Measurements from ENCODE around the gene SH2D6.

Gene SH2D6

GRCh38 chr2:85421260-85422071, 3.0 kb downstream of the SH2D6 start:
- Histone ChIP-seq H3K9me3 (replicated peaks; ENCODE audit: insufficient read depth, low read length) (no peaks in the 10 kb centered on the region), H3K27ac (ENCODE audit: low read length) (no peak overlapping the region), H3K36me3 (replicated peaks; ENCODE audit: insufficient read depth, low read length) (no peaks in the 10 kb centered on the region), H4K20me1 (ENCODE audit: insufficient read depth, low read length) (no peaks in the 10 kb centered on the region), H3K9ac (ENCODE audit: low read length) (no peak overlapping the region), H3K4me3 (ENCODE audit: low read length) (no peak overlapping the region), H2AFZ (ENCODE audit: low read length) (peak overlapping the region; percentile 72; the same call in 1 of the 2 replicates), H3K4me2 (ENCODE audit: low read depth, low read length) (no peak overlapping the region), H3K4me1 (ENCODE audit: low read length) (peaks cover 5% of the 10 kb centered on the region), H3K27me3 (replicated peaks; ENCODE audit: insufficient read depth, low read length) (no peaks in the 10 kb centered on the region), H3F3A (ENCODE audit: insufficient read depth, low read length) (peaks cover 5% of the 10 kb centered on the region; the same call in 1 of the 2 replicates), H3K9me2 (replicated peaks; ENCODE audit: insufficient read depth, low read length) (no peaks in the 10 kb centered on the region), H3K79me2 (ENCODE audit: low read length) (no peaks in the 10 kb centered on the region)
- DNase-seq = no peak
- TF ChIP-seq CTCF (IDR thresholded peaks at IDR 0.05; ENCODE audit: low read length) (no peak), EZH2 (optimal IDR thresholded peaks at IDR 0.05; ENCODE audit: low read depth, low read length) (no peak), EZH2phosphoT487 (IDR thresholded peaks at IDR 0.05; ENCODE audit: low read length) (no peak)

GRCh38 chr2:85422072-85422457, 3.6 kb downstream of the SH2D6 start:
- H3K4me2 ChIP-seq (ENCODE audit: low read depth, low read length) = no peak overlapping the region
- no peaks in the 10 kb centered on the region for H3K36me3 ChIP-seq (replicated peaks; ENCODE audit: insufficient read depth, low read length)
- H3K9me3 ChIP-seq (replicated peaks; ENCODE audit: insufficient read depth, low read length) = no peaks in the 10 kb centered on the region
- H3K4me1 ChIP-seq (ENCODE audit: low read length) = peaks cover 5% of the 10 kb centered on the region
- TF ChIP-seq EZH2phosphoT487 (IDR thresholded peaks at IDR 0.05; ENCODE audit: low read length) (no peak), CTCF (IDR thresholded peaks at IDR 0.05; ENCODE audit: low read length) (no peak), EZH2 (optimal IDR thresholded peaks at IDR 0.05; ENCODE audit: low read depth, low read length) (no peak)
- no peaks in the 10 kb centered on the region for H3K27me3 ChIP-seq (replicated peaks; ENCODE audit: insufficient read depth, low read length)
- no peaks in the 10 kb centered on the region for H3K9me2 ChIP-seq (replicated peaks; ENCODE audit: insufficient read depth, low read length)
- no peaks in the 10 kb centered on the region for H3K79me2 ChIP-seq (ENCODE audit: low read length)
- no peaks in the 10 kb centered on the region for H4K20me1 ChIP-seq (ENCODE audit: insufficient read depth, low read length)
- no peak for DNase-seq
- peaks cover 5% of the 10 kb centered on the region; the same call in 1 of the 2 replicates for H3F3A ChIP-seq (ENCODE audit: insufficient read depth, low read length)
- H3K27ac ChIP-seq (ENCODE audit: low read length) = no peak overlapping the region
- H2AFZ ChIP-seq (ENCODE audit: low read length) = no peak overlapping the region
- no peak overlapping the region for H3K4me3 ChIP-seq (ENCODE audit: low read length)
- H3K9ac ChIP-seq (ENCODE audit: low read length) = no peak overlapping the region

GRCh38 chr2:85423525-85423924, 5.0 kb downstream of the SH2D6 start:
- peaks cover 5% of the 10 kb centered on the region for H3K4me1 ChIP-seq (ENCODE audit: low read length)
- peaks cover 5% of the 10 kb centered on the region; the same call in 1 of the 2 replicates for H3F3A ChIP-seq (ENCODE audit: insufficient read depth, low read length)
- no peak overlapping the region for H2AFZ ChIP-seq (ENCODE audit: low read length)
- H3K9ac ChIP-seq (ENCODE audit: low read length) = no peak overlapping the region
- no peak overlapping the region for H3K4me3 ChIP-seq (ENCODE audit: low read length)
- H3K79me2 ChIP-seq (ENCODE audit: low read length) = no peaks in the 10 kb centered on the region
- H3K9me2 ChIP-seq (replicated peaks; ENCODE audit: insufficient read depth, low read length) = no peaks in the 10 kb centered on the region
- no peak overlapping the region for H3K27ac ChIP-seq (ENCODE audit: low read length)
- H3K27me3 ChIP-seq (replicated peaks; ENCODE audit: insufficient read depth, low read length) = no peaks in the 10 kb centered on the region
- DNase-seq = peak; percentile 17
- no peak overlapping the region for H3K4me2 ChIP-seq (ENCODE audit: low read depth, low read length)
- H4K20me1 ChIP-seq (ENCODE audit: insufficient read depth, low read length) = no peaks in the 10 kb centered on the region
- TF ChIP-seq EZH2phosphoT487 (IDR thresholded peaks at IDR 0.05; ENCODE audit: low read length) = no peak
- no peaks in the 10 kb centered on the region for H3K36me3 ChIP-seq (replicated peaks; ENCODE audit: insufficient read depth, low read length)
- no peaks in the 10 kb centered on the region for H3K9me3 ChIP-seq (replicated peaks; ENCODE audit: insufficient read depth, low read length)

GRCh38 chr2:85425588-85425987, 7.1 kb downstream of the SH2D6 start:
- no peak for DNase-seq
- H3K36me3 ChIP-seq (replicated peaks; ENCODE audit: insufficient read depth, low read length) = no peaks in the 10 kb centered on the region
- no peak overlapping the region for H3K4me3 ChIP-seq (ENCODE audit: low read length)
- H3K9ac ChIP-seq (ENCODE audit: low read length) = no peak overlapping the region
- H3K79me2 ChIP-seq (ENCODE audit: low read length) = no peaks in the 10 kb centered on the region
- TF ChIP-seq EZH2 (optimal IDR thresholded peaks at IDR 0.05; ENCODE audit: low read depth, low read length) (no peak), CTCF (IDR thresholded peaks at IDR 0.05; ENCODE audit: low read length) (no peak), EZH2phosphoT487 (IDR thresholded peaks at IDR 0.05; ENCODE audit: low read length) (no peak)
- no peak overlapping the region for H3K27ac ChIP-seq (ENCODE audit: low read length)
- no peaks in the 10 kb centered on the region for H3K9me2 ChIP-seq (replicated peaks; ENCODE audit: insufficient read depth, low read length)
- H2AFZ ChIP-seq (ENCODE audit: low read length) = no peak overlapping the region
- H3F3A ChIP-seq (ENCODE audit: insufficient read depth, low read length) = no peaks in the 10 kb centered on the region
- no peaks in the 10 kb centered on the region for H3K27me3 ChIP-seq (replicated peaks; ENCODE audit: insufficient read depth, low read length)
- no peak overlapping the region for H3K4me2 ChIP-seq (ENCODE audit: low read depth, low read length)
- H4K20me1 ChIP-seq (ENCODE audit: insufficient read depth, low read length) = no peaks in the 10 kb centered on the region
- H3K9me3 ChIP-seq (replicated peaks; ENCODE audit: insufficient read depth, low read length) = no peaks in the 10 kb centered on the region
- no peaks in the 10 kb centered on the region for H3K4me1 ChIP-seq (ENCODE audit: low read length)

All from MM.1S (cell line).